ENCODE measurements around the gene MATCAP1. TPM values are rescaled to one million over a fixed set of nuclear protein-coding genes. Genes with fewer than 3 reads are reported as not detected.

MATCAP1 gene
- total RNA-seq, 1 experiment from 2014 or later = 4.2 TPM

- DNase-seq (ENCODE audit: low read depth) = no peak
Measured at GRCh38 chr16:67191411-67191994, 7.7 kb upstream of the MATCAP1 start.

- peak; percentile 56 for DNase-seq (ENCODE audit: low read depth)
Measured at GRCh38 chr16:67190448-67191399, 7.0 kb upstream of the MATCAP1 start.

- DNase-seq (ENCODE audit: low read depth) = no peak
Measured at GRCh38 chr16:67190041-67190440, 6.3 kb upstream of the MATCAP1 start, which contains the start of gene EXOC3L1. EXOC3L1 (minus strand) TSS chr16:67190136; CDS start chr16:67189676, 460 bp downstream.

- no peak for DNase-seq (ENCODE audit: low read depth)
Measured at GRCh38 chr16:67188798-67189197, 5.0 kb upstream of the MATCAP1 start.

- no peak for DNase-seq (ENCODE audit: low read depth)
Measured at GRCh38 chr16:67188323-67188722, 4.6 kb upstream of the MATCAP1 start.

GRCh38 chr16:67187175-67187890, 3.6 kb upstream of the MATCAP1 start:
- DNase-seq (ENCODE audit: low read depth) = no peak

GRCh38 chr16:67186550-67186950, 2.8 kb upstream of the MATCAP1 start:
- DNase-seq (ENCODE audit: low read depth) = peak; percentile 71

- no peak for DNase-seq (ENCODE audit: low read depth)
Measured at GRCh38 chr16:67185651-67186134, 1.9 kb upstream of the MATCAP1 start.

- peak; percentile 90 for DNase-seq (ENCODE audit: low read depth)
Measured at GRCh38 chr16:67184995-67185650, 1.4 kb upstream of the MATCAP1 start.

- DNase-seq (ENCODE audit: low read depth) = no peak
Measured at GRCh38 chr16:67184453-67184994, 761 bp upstream of the MATCAP1 start.

- DNase-seq (ENCODE audit: low read depth) = no peak
Measured at GRCh38 chr16:67183284-67183626, 508 bp downstream of the MATCAP1 start.

- DNase-seq (ENCODE audit: low read depth) = no peak
Measured at GRCh38 chr16:67182288-67182687, 1.5 kb downstream of the MATCAP1 start.

- peak; percentile 85 for DNase-seq (ENCODE audit: low read depth)
Measured at GRCh38 chr16:67181346-67181745, 2.4 kb downstream of the MATCAP1 start.

- no peak for DNase-seq (ENCODE audit: low read depth)
Measured at GRCh38 chr16:67180166-67180565, 3.6 kb downstream of the MATCAP1 start.

- DNase-seq (ENCODE audit: low read depth) = no peak
Measured at GRCh38 chr16:67179421-67180080, 4.2 kb downstream of the MATCAP1 start.

- peak; percentile 59 for DNase-seq (ENCODE audit: low read depth)
Measured at GRCh38 chr16:67177743-67178699, 5.7 kb downstream of the MATCAP1 start.

GRCh38 chr16:67176662-67177061, 7.1 kb downstream of the MATCAP1 start:
- DNase-seq (ENCODE audit: low read depth) = no peak

- no peak for DNase-seq (ENCODE audit: low read depth)
Measured at GRCh38 chr16:67174706-67175231, 9.0 kb downstream of the MATCAP1 start.
